Erythroblast (primary cell): ENCODE data around the gene SIGLEC15.

Source experiments
- GATA1 ChIP-seq: IDR thresholded peaks from 2 replicates; pipeline ENCODE4 v1.6.1; 2011; ENCODE audit warnings: low read depth, mild to moderate bottlenecking, control low read depth, low read length, moderate library complexity
- POLR2A ChIP-seq: IDR thresholded peaks from 2 replicates; pipeline ENCODE4 v1.6.1; 2011; ENCODE audit warnings: mild to moderate bottlenecking, low read length

DNA sequence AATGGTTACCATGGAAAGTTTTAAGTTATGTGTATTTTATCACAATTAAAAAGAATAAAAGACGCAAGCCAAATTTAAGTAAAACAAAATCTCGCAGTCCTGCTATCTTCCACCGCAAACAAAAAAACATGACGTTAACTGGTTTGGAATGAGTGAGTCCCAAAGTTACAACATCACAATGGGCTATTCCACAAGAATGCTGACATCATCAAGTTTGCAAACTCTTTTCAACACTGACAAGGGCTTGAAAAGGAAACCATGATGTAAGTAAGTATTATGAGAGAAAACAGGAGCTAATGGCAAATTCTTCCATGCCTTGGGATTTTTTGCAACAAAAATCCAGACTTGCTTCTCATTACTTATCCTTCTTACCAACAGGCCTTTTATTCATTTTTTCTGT, 31.1 kb downstream of the SIGLEC15 start:
- no peak for TF ChIP-seq POLR2A
- no peak for TF ChIP-seq GATA1
